Activated naive CD8-positive, alpha-beta T cell treated with anti-CD3 and anti-CD28 coated beads, Interleukin-2, amount 10 ng/mL, durations not matched to agents 7 days and 5 days (primary cell): ENCODE results near the gene TTC38. TPM values are rescaled to one million over a fixed set of nuclear protein-coding genes. Genes with fewer than 3 reads are reported as not detected.

Experiments
- ATAC-seq: fragments of 150-1000 bp; cut with Tn5 transposase; one replicate; pipeline ENCODE4 v1.10.0; 2021; ENCODE audit warnings: low read depth, moderate library complexity
- POLR2A ChIA-PET: fragments of 350-600 bp; sonication (Branson Sonifier 250); formaldehyde crosslinking; loops from one replicate; lab custom pipeline; 2021; ENCODE audit warnings: antibody characterized with exemption; lab: Charles Lee
- DNase-seq: peaks from one replicate; pipeline ENCODE4 v3.0.0; 2021
- H3K27ac Mint-ChIP-seq: one replicate; pipeline ENCODE4 v1.8.0; 2022; ENCODE audit warnings: mild to moderate bottlenecking, mixed read lengths
- H3K27me3 Mint-ChIP-seq: one replicate; pipeline ENCODE4 v1.8.0; 2022; ENCODE audit warnings: mild to moderate bottlenecking, moderate library complexity, mixed read lengths
- H3K36me3 Mint-ChIP-seq: one replicate; pipeline ENCODE4 v1.8.0; 2021; ENCODE audit warnings: mild to moderate bottlenecking, mixed read lengths
- H3K4me1 Mint-ChIP-seq: one replicate; pipeline ENCODE4 v1.8.0; 2021; ENCODE audit warnings: mixed read lengths
- H3K4me3 Mint-ChIP-seq: one replicate; pipeline ENCODE4 v1.8.0; 2022; ENCODE audit warnings: mild to moderate bottlenecking, moderate library complexity, mixed read lengths
- H3K9me3 Mint-ChIP-seq: one replicate; pipeline ENCODE4 v1.8.0; 2021; ENCODE audit warnings: mixed read lengths
- total RNA-seq, 2 experiments: library from RNA; stranded (reverse); gene quantifications; one replicate each; pipeline ENCODE4 v1.2.3, GENCODE V29; 2021

The TTC38 gene
- total RNA-seq, 2 experiments from 2014 or later: 24.3 to 25.0 TPM

DNA sequence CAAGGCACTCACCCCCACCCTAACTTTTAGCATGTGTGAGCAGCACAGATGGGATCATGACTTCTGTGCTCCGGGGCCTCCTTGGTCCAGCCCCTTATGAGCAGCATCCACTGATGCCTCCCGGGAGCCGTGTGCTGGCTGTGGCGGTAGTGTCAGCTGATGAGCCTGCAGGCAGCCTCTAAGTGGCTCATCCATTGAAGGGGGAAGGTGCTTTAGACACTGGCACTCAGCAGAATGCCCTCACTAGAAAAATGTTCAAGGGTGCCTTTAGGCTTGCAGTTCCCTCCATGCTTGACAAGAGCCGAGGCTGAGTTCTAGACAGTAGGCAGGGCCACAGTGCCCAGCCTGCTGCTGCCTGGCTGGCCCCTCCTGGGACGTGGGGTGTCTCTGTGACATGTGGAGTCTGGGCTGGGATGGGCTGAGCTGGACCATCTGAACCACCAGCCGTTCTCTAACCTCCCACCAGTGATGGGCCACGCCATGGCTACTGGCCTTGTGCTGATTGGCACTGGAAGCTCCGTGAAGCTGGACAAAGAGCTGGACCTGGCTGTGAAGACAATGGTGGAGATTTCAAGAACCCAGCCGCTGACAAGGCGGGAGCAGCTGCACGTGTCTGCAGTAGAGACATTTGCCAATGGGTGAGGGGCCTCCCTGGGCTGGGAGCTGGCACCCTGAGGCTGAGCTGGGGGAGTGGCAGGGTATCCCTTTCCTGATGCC, 5.8 kb downstream of the TTC38 start:
- ATAC-seq: no peak
- H3K36me3 Mint-ChIP-seq: peaks cover 41% of the 10 kb centered on the region
- no peak overlapping the region for H3K4me3 Mint-ChIP-seq
- peaks cover 12% of the 10 kb centered on the region for H3K4me1 Mint-ChIP-seq
- POLR2A ChIA-PET: no interaction called here
- no peaks in the 10 kb centered on the region for H3K27me3 Mint-ChIP-seq
- peaks cover 2% of the 10 kb centered on the region for H3K9me3 Mint-ChIP-seq
- no peak for DNase-seq
- H3K27ac Mint-ChIP-seq: no peak overlapping the region

DNA sequence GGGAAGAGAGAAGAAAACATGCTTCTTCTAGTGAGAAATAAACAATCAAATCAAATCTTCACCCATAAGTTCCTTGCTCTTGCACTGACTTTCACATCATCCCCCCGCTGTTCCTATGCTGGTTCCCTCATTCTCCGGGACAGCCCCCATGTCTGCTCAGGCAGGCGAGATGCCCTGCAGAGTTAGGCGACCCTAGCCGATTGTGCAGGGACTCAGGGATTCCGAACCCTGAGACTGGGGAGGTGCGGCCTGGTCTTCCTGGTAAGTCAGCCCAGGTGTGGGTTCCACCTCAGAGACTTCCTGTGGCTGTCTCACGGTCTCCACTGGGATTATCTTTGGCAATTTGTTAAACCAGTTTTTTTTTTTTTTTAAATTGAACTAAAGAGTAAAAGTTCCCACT, 6.6 kb downstream of the TTC38 start:
- POLR2A ChIA-PET: no interaction called here

DNA sequence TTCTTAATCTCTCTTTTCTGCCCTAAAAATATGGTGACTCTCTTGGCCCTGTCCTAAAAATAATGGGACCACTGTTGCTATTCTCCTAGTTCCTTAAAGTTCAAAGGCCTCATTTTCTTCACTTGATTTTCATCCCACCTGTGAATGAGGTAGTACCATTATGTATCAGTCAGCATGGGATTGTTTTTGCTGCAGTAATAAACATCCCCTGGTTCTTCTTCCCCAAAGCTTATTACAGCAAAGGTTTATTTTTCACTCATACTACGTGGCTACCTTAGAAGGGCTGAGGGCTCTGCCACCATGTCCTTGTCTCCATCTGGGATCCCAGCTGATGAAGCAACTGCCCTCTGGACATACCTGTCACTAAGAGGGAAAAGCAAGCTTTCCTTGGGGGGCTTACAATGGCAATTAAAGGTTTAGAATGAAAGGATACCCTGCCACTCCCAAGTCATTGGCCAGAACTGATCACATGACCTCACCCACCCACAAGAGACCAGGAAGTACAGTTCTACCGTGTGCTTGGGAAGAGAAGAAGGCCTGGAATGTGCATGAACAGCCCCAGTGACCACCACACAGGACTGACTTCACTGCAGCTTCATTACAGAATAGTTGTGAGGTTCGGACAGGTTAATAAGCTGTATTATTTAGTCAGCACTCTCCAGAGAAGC, 7.8 kb downstream of the TTC38 start:
- Mint-ChIP-seq H3K36me3 (peaks cover 37% of the 10 kb centered on the region), H3K9me3 (peaks cover 2% of the 10 kb centered on the region), H3K4me3 (no peak overlapping the region), H3K27me3 (no peaks in the 10 kb centered on the region), H3K4me1 (peaks cover 9% of the 10 kb centered on the region), H3K27ac (peak overlapping the region; percentile 61)
- POLR2A ChIA-PET: no interaction called here
- ATAC-seq: no peak
- DNase-seq: no peak

More for the DNA sequence above, 6.6 kb downstream of the TTC38 start:
- H3K36me3 Mint-ChIP-seq: peaks cover 41% of the 10 kb centered on the region
- no peak for DNase-seq
- H3K27me3 Mint-ChIP-seq: no peaks in the 10 kb centered on the region
- peaks cover 12% of the 10 kb centered on the region for H3K4me1 Mint-ChIP-seq
- no peak overlapping the region for H3K4me3 Mint-ChIP-seq
- no peak overlapping the region for H3K27ac Mint-ChIP-seq
- H3K9me3 Mint-ChIP-seq: peaks cover 2% of the 10 kb centered on the region
- no peak for ATAC-seq

DNA sequence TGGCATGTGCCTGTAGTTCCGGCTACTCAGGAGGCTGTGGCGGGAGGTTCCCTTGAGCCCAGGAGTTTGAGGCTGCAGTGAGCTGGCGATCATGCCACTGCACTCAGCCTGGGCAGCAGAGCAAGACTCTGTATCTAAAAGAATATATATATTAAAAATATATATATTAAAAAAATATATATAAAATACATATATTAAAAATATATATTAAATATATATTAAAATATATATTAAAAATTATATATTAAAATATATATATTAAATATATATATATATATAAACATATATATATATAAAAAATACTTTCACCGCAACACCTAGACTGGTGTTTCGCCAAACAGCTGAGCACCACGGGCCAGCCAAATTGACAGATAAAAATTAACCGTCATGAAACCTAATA, 8.8 kb downstream of the TTC38 start:
- POLR2A ChIA-PET: interaction anchor here (0.6 kb wide), 1 partner anchor 10 kb away, joined by 3 read pairs; no protein-coding TSS in a partner anchor
- H3K4me1 Mint-ChIP-seq: peaks cover 9% of the 10 kb centered on the region
- peaks cover 39% of the 10 kb centered on the region for H3K36me3 Mint-ChIP-seq
- no peak overlapping the region for H3K27ac Mint-ChIP-seq
- no peaks in the 10 kb centered on the region for H3K27me3 Mint-ChIP-seq
- DNase-seq (no peak), ATAC-seq (no peak)
- no peak overlapping the region for H3K4me3 Mint-ChIP-seq
- peaks cover 2% of the 10 kb centered on the region for H3K9me3 Mint-ChIP-seq

DNA sequence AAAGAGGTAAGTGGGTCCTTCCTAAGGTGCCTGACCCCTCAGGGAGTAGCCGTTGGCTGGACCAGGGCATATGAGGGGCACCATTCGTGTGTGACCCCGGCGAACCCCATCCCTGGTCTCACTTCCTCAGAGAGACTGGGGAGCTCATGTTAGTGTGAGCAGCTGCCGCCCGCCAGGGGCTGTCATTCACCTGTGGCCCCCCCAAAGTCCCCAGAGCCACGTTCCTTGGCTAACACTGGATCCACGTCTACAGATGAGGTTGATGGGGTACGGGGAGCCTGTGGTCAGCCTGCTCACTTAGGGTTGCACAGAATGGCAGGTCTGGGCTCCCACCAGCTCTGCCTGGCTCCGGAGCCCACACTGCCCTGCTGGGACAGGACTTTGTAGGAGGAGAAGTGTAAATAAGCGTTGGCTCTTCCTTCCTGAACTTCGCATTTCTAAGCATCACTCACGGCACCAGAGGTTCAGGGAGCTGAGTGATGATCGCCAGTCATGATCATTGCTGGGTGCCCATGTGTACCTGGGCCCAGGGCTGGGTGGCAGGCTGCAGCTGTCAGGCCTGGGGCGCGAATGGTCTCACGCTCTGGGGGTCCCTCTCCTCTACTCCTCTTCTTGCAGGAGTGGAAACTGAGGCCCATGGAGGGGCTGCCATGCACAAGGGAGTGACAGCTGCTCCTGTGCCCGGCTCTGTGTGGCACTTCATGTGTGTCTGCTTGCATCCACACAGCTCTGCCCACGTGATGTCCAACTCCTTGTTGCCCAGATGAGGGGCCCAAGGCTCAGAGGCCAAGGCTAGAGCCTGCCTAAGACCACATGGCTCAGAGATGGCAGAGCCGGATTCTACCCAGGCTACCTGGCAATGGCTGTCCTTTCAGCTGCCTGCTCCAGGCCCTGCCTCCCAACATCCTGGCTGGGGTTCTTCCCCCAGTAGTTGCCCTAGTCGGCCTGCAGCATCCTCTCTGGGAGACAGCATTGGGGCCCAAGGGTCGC, 11.1 kb downstream of the TTC38 start:
- Mint-ChIP-seq H3K36me3 (peaks cover 41% of the 10 kb centered on the region), H3K27me3 (no peaks in the 10 kb centered on the region), H3K4me3 (no peak overlapping the region), H3K27ac (no peak overlapping the region), H3K9me3 (peaks cover 2% of the 10 kb centered on the region), H3K4me1 (peaks cover 9% of the 10 kb centered on the region)
- ATAC-seq: no peak
- POLR2A ChIA-PET: interaction anchor here (2.2 kb wide), 1 partner anchor 9 kb away, joined by 6 read pairs; no protein-coding TSS in a partner anchor
- DNase-seq: no peak

DNA sequence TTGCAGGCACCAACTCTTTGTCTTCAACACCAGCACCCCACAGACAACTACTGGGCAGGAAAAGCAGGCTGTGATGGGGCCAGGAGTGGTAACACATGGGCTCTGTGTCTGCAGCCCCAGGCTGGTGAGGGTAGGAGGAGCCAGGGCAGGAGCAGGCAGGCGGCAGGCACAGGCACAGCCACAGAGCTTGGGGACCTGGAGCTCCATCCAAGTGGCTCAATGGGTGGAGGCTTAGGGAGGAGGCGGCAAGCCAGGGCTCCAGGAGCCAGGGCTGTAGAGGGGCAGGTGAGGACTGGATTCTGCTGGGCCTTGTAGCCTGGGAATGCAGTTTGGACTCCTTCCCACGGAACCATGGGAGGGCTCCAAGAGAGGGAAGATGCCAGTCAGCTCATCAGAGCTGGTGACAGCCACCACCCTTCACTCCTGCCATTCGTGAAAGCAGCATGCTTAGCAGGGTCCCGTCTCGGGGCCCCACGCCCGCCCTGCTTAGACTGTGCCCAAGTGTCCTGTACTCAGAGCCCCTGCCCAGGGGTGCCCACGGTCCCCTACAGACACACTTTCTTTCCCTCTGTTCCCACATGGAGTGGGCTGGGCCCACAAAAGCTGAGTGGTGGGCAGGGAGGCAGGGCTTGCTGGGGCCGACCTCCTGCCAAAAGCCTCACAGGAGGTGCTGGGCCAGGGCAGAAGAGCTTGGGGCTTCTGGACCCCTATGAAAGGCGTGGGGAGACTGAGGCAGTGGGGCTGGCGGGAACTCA, 12.4 kb downstream of the TTC38 start:
- peaks cover 2% of the 10 kb centered on the region for H3K9me3 Mint-ChIP-seq
- ATAC-seq (no peak), DNase-seq (no peak)
- H3K27ac Mint-ChIP-seq: no peak overlapping the region
- H3K27me3 Mint-ChIP-seq: no peaks in the 10 kb centered on the region
- POLR2A ChIA-PET: interaction anchor here (1.1 to 1.4 kb wide), 2 partner anchors 16 to 30 kb away, joined by 3 read pairs; partner anchors contain the start of gene CDPF1
- H3K4me3 Mint-ChIP-seq: no peak overlapping the region
- peaks cover 42% of the 10 kb centered on the region for H3K36me3 Mint-ChIP-seq
- peaks cover 9% of the 10 kb centered on the region for H3K4me1 Mint-ChIP-seq

DNA sequence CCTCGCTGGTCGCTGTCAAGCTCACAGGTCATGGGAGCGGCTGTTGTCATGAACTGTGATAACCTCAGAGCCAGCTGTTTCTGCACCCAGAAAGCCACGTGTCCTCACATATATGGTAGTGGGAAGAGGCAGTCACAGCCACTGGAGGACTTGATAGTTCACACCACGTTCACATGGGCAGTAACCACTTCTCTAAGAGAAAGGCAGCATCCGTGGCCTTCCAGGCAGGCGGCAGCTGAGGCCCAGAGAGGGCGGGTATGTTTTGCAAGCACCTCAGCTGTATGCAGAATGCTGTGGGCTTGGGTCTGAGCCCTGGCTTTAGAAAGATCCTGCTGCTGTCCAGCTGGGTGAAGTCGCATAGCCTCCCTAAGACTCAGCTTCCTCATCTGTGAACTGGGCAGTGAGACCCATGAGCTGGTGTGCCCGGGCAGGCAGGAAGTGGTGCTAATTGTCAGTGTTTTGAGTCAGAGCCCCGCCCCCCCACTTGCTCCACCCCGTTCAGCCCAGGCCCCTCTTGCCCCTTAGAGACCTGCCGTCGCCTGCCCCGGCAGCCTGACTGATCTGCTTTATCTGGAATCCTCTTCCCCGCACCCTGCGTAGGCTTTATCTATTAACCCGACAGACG, 13.3 kb downstream of the TTC38 start:
- Mint-ChIP-seq H3K9me3 (no peaks in the 10 kb centered on the region), H3K36me3 (peaks cover 39% of the 10 kb centered on the region), H3K27ac (no peak overlapping the region), H3K4me1 (peaks cover 8% of the 10 kb centered on the region), H3K27me3 (no peaks in the 10 kb centered on the region), H3K4me3 (no peak overlapping the region)
- no peak for DNase-seq
- POLR2A ChIA-PET: interaction anchor here (1.4 kb wide), 1 partner anchor 31 kb away, joined by 3 read pairs; the partner anchor contains the start of gene CDPF1
- ATAC-seq: no peak

DNA sequence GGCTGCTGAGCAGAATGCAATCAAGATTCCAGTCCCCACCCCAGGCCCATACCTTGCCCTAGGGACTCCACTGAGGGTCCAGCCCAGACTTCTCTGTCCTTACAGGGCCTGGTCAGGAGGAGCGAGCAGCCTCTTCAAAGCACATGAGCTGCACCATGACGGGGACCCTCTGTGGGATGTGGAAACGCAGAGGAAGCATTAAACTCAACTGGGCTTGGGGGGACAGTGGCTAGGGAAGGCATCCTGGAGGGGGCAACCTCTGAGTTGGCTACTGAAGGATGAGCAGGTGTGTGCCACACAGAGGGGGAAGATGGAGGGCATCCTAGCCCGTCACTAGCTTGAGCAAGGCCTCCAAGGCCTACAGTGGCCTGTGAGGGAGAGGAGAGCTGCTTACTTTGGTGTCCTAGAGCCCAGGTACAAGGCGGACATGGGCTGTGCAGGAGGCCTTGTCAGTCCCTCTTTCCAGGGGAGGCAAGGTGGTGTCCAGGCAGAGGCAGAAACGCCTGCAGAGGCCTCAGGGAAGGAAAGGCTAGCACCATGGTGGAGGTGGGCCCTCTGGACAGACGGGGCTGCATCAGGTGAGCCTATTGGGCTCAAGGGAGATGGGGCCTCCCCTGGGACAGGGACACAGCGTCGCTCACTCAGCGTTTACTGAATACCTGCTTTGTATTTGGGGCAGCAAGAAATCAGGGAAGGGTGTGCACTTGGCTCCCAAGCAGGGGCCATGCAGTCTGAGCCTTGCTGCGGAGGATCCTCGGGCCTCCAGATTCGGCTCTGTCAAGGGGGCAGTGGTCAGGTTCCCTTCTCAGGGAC, 14.3 kb downstream of the TTC38 start:
- no peak overlapping the region for H3K4me3 Mint-ChIP-seq
- peaks cover 10% of the 10 kb centered on the region for H3K4me1 Mint-ChIP-seq
- POLR2A ChIA-PET: interaction anchor here (0.6 kb wide), 1 partner anchor 17 kb away, joined by 3 read pairs; no protein-coding TSS in a partner anchor
- H3K9me3 Mint-ChIP-seq: no peaks in the 10 kb centered on the region
- H3K36me3 Mint-ChIP-seq: peaks cover 37% of the 10 kb centered on the region
- no peak for ATAC-seq
- DNase-seq: no peak
- no peak overlapping the region for H3K27ac Mint-ChIP-seq
- no peaks in the 10 kb centered on the region for H3K27me3 Mint-ChIP-seq

DNA sequence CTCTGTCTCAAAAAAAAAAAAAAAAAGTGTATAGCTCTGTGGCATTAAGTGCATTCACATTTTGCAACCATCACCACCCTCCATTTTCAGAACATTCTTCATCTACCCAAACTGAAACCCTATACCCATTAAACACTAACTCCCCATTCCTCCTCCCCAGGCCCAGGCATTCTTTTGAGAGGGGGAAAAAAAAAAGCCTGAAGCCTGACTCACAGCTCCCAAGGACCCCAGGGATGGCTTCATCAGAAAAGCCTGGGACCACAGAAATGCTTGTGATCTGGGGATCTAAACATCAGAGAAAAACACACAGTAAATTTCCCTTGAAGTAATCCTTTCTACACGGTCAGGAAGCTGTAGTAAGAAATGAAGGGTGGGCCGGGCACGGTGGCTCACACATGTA, 18.2 kb downstream of the TTC38 start:
- no peaks in the 10 kb centered on the region for H3K27me3 Mint-ChIP-seq
- H3K9me3 Mint-ChIP-seq: no peaks in the 10 kb centered on the region
- no peak overlapping the region for H3K4me3 Mint-ChIP-seq
- H3K27ac Mint-ChIP-seq: peak overlapping the region; percentile 67
- ATAC-seq: no peak
- POLR2A ChIA-PET: interaction anchor here (0.7 to 2.9 kb wide), 3 partner anchors 9 to 42 kb away, joined by 3 to 18 read pairs (median 3); partner anchors contain the start of gene GTSE1
- H3K36me3 Mint-ChIP-seq: peaks cover 42% of the 10 kb centered on the region
- peaks cover 30% of the 10 kb centered on the region for H3K4me1 Mint-ChIP-seq
- DNase-seq: no peak

DNA sequence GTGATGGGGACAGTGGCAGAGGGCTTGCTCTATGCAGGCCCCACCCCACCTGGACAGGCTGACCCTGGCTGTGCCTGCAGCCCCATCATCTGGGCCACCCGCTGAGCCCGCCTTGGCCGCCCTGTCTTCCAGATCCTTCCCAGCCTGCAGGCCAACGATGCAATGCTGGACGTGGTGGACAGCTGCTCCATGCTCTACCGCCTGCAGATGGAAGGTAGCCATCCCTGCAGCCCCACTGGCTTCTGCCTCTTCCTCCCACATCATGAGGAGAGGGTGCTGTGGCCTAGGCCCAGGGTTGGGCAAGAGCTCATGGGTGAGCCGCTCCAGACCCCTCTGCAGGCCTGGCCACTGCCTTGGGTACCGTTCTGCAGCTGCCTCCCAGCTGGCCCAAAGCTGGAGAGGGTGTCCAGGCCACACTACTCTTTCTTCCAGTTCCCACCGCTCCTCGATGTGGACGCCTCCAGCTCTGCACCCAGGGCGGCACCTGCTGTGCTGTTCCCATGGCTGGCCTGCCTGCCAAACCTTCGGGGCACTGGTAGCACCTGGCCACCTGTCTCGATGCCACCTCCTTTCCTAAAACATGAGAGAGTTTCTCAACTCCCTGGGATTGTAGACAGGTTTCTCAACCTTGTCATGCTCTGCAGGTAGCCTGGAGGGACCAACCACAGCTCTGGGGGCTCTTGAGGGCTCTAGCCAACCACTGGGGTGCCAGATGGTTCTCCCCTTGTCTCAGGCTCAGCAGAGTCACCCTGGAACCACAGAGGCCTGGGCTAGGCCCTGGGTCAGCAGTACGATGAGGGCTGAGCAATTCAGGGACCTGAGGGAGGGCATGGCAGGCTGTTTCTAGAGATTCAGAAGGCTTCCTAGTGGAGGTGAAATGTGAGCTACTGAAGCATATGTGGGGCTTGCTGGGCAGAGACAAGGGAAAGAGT, 19.4 kb downstream of the TTC38 start:
- POLR2A ChIA-PET: interaction anchor here (0.6 to 2.9 kb wide), 5 partner anchors 8 to 162 kb away, joined by 3 to 18 read pairs (median 5); partner anchors contain the start of genes GTSE1 and TTC38
- no peaks in the 10 kb centered on the region for H3K9me3 Mint-ChIP-seq
- peak overlapping the region; percentile 76 for H3K4me3 Mint-ChIP-seq
- DNase-seq (no peak), ATAC-seq (no peak)
- peaks cover 45% of the 10 kb centered on the region for H3K36me3 Mint-ChIP-seq
- peak overlapping the region; percentile 92 for H3K27ac Mint-ChIP-seq
- H3K27me3 Mint-ChIP-seq: no peaks in the 10 kb centered on the region
- H3K4me1 Mint-ChIP-seq: peaks cover 30% of the 10 kb centered on the region
